Superior temporal gyrus (tissue), 1 donor: ENCODE data around the gene FCHO2.

Experiments
- DNase-seq: peaks from one replicate; pipeline ENCODE4 v3.0.0-alpha.2; 2016; ENCODE audit errors: extremely low spot score

FCHO2 gene

GRCh38 chr5:73030995-73031394, 75.2 kb downstream of the FCHO2 start:
- no peak for DNase-seq

DNA sequence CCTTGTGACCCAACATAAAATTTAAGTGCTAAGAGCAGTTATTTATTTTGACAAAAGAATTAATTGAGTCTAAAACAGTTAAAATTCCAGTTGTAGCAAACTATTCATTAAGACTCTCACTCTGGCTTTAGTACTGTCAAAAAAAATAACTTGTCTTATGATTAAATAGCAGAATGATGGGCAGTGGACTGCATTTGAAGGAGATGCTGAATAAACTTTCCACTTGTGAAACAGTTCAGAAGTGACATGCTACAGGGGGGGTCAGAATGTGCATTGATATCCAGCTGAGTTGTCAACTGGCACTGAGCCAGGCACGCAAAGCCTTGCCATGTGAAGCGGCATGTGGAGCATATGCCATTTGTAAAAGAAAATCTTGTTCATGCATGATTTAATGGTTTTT, 76.0 kb downstream of the FCHO2 start:
- peak; percentile 33 for DNase-seq

DNA sequence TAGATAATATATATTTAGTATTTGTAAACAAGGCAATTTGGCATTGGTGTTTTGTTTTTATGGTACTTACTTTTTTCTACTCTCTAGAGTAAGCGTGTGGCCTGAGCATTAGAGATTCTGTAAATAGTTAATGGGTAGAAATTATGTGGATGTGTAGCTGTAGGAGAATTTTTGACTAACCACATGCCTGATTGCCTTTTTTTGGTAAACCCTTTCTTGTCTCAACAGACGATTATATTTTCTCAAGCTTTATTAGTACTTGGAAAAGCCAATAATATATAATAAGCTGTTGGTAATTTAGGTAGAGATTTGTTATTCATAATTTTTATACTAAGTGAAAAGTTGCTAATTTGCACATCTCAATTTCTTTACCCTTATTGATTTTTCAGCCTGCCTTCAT, 76.8 kb downstream of the FCHO2 start:
- DNase-seq: no peak

GRCh38 chr5:73037545-73037944, 81.7 kb downstream of the FCHO2 start:
- DNase-seq: no peak

DNA sequence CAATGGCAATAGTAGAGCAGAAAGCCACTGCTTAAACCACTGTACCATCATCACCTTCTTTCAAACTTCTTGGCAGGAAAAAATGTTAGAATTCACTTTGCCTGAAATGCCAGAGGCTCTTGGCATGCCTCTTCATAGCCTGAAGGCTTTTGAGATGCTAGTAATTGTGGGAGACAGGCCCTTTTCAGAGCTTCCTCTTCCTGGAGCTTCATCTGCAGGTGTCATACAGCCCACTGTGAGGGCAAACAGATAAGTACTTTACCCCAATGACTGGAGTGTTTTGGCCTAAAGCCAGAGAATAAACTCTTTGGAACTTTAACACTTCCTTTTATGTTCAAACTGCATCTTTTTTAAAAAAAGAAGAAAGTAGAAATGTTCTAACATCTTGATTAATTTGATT, 83.2 kb downstream of the FCHO2 start:
- DNase-seq: no peak

DNA sequence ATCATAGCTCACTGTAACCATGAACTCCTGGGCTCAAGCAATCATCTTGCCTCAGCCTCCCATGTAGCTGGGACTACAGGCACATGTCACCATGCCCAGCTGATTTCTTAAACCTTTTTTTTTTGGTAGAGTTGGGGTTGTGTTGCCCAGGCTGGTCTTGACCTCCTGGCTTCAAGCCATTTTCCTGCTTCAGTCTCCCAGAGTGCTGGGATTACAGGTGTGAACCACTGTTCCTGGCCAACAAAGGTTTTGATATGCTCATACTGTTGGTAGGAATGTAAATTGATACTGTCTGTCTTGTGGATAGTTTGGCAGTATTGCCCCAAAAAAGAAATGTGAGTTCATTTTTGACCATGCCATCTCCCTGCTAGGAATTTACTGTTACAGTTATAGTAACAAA, 87.2 kb downstream of the FCHO2 start:
- no peak for DNase-seq

DNA sequence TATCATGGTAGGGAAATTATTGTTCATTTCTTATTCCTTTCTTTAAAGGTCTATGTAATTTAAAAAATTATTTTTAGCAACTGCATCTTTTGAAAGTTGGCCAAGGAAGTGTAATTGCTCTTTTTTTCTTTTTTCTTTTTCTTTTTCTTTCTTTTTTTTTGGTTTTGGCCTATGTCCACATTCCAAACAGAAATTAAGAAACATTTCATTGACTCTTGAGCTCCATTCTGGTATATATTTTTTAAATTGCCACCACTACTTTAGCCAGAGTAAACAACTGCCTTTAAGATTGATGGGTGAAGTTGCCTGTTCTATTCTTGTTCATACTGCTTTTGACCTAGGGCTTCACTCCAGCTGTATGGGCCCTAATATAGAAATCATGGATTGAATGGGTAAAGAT, 88.7 kb downstream of the FCHO2 start:
- no peak for DNase-seq

DNA sequence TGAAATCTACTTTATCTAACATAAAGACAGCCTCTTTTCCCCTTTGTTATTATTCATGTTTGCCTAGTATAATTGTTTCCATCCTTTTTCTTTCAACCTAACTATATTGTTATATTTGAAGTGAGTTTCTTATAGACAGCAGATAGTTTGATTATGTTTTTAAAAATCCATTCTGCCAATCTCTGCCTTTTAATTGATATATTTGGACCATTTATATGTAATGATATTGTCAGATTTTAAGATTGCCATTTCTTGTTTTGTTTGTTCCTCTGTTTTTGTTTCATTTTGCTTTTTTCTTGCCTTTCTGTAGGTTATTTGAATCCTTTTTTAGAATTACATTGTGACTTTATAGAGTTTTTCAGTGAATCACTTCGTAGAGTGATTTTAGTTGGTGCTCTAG, 89.8 kb downstream of the FCHO2 start:
- DNase-seq: no peak

GRCh38 chr5:73061593-73061992, 105.8 kb downstream of the FCHO2 start:
- no peak for DNase-seq

- no peak for DNase-seq
Measured at GRCh38 chr5:73066466-73066865, 110.6 kb downstream of the FCHO2 start.

DNA sequence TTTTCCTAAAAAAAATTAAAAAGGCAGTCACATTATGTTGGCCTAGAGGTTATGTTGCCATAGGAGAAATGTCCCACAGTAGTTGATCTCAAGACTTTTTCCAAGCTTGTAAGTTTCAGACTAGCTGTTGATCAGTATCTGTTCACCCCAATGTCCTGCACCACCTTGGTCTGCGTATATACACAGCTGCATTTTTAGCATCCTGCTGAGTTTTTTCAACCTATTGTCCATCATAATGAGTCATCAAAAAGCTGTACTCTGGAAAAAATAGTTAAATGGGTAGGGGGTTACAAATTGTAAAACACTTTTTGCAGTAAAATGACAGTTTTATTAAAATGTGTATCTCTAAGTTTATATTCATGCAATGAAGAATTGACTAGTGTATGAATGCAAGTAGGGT, 111.4 kb downstream of the FCHO2 start:
- DNase-seq: no peak

DNA sequence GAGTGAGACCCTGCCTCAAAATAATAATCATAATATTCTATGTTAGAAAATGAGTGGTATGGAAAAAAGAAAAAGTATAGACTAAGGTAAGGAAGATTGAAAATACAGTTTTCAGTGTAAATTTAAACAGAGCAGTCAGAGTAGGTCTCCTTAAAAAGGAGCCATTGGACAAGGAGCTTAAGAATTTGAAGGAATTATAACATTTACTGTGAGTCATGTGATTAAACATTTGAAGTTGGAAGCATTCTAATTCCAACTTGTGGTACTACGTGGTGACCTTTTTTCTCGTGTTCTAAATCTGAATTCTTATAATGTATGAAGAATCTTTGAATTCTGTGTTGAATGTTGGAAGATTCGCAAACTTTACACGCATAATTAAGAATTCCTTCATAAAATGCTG, 125.3 kb downstream of the FCHO2 start:
- DNase-seq: no peak

GRCh38 chr5:73088026-73088425, 132.2 kb downstream of the FCHO2 start:
- DNase-seq: no peak

DNA sequence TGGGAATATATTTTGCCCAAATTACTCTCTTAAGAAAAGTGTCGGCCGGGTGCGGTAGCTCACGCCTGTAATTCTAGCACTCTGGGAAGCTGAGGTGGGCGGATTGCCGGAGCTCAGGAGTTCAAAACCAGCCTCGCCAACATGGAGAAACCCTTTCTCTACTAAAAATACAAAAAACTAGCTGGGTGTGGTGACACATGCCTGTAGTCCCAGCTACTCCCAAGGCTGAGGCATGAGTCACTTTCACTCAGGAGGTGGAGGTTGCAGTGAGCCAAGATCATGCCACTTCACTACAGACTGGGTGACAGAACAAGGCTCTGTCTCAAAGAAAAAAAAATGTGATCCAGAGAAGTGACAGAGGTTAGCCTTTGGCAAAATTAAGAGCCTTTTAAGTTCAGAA, 138.1 kb downstream of the FCHO2 start:
- no peak for DNase-seq

DNA sequence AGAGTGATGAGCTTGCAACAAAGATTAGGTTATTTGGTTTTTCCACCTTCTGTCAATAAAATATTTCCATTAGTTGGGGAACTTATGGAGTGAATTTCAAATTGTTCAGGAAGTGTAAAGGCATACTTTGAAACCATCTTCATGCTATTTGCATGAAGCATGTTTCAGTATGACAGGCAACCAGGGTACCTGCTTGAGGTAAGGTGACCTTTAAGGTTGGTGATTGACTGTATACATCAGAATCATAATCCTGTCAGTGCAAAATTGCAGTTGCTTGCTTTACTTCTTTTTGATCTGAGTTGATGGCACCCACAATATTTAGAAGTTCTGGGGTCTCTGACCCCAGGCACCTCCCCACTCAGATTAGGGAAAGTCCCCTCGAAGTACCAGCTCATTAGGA, 138.6 kb downstream of the FCHO2 start:
- no peak for DNase-seq

DNA sequence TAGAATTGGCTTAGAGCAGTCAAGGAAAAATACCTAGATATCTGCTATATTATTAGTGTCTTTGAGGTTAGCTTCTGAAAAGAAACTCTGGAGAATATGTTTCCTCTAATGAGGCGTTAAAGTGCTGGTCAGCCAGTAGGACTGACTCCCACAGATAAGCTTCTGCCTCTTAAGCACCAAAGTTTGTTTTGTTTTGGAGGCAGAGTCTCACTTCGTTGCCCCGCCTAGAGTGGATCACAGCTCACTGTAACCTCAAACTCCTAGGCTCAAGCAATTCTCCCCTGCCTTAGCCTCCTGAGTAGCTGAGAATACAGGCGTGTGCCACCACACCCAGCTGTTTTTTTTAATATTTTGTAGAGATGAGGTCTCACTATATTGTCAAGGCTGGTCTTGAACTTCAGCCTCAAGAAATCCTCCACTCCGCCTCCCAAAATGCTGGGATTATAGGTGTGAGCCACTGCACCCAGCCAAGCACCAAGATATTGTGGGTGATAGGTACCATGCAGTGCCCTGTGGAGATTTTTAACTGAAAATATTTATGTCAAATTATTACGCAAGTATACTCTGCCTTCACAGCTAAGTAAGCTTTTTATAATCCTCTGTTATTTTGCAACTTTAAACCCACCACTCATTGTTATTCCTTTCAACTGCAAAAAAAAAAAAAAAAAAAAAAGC, 139.9 kb downstream of the FCHO2 start:
- no peak for DNase-seq

DNA sequence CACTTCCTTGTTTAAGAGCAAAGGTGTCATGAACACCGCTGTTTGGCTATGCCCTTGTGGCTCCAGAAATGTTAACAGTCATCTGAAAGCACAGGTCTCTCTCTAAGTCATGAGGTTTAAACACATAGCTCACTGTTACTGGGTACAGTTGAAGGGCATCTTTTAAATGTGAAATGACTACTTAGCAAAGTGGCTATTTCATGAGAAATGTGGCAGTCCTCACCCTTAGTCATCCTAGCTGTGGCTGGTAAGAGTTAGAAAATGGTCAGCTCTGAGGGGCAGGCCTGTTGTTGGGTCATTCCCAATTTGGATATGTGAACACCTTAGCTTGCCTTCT, 140.4 kb downstream of the FCHO2 start:
- no peak for DNase-seq

GRCh38 chr5:73097740-73098139, 141.9 kb downstream of the FCHO2 start:
- DNase-seq: no peak

DNA sequence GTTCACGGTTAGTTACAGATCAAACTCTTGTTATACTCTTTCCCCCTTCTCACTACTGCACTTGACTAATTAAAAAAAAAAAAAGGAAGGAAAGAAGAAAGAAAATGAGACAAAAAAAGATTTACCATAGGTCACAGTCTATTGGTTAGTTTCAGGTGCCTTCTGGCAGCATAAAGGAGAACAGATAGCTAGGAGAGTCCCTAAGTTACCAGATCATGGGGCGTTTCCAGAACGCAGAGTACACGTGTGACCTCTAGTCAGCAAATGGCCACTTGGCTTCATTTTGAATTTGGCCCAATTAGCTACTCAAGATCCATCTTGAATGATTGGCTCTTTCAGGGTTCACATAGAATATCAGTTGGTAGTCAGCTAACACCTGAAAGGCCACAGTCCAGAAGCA, 144.3 kb downstream of the FCHO2 start:
- no peak for DNase-seq

GRCh38 chr5:73103870-73104299, 148.0 kb downstream of the FCHO2 start:
- DNase-seq: no peak

DNA sequence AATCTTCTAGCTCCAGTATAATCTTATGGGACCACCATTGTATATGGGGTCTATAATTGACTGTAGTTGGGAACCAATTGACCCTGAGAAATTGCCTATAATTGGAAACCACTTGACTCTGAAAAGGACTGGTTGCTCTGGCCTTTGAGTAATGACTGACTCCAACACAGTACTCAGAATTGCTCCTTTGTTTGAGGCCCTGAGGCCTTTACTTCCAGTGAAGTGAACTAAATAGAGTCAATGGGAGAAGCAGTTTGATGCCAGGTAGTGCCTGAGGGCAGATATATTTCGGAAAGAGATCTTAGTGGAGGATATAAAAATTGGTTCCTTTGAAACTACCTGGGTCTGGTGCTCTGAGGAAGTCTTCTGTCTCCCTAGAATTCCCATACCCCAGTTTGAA, 148.5 kb downstream of the FCHO2 start:
- DNase-seq: no peak

GRCh38 chr5:73106335-73106734, 150.5 kb downstream of the FCHO2 start:
- DNase-seq: no peak

- DNase-seq: no peak
Measured at GRCh38 chr5:73110190-73110589, 154.3 kb downstream of the FCHO2 start.

DNA sequence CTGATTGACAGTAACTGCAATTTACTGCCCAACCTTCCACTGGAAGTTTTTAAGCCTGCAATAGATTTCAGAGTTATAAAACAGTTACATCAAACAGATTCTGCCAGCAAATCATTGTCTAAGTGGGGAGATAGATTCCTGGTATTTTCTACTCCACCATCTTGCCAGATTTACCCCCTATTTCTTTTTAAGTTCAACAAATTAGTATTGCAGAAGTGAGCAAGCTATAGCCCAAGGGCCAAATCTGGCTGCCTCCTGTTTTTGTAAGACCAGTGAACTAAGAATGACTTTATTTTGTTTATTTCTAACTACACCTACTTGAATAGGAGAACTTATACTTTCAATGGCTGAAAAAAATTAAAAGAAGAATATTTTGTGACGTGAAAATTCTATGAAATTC, 155.7 kb downstream of the FCHO2 start:
- no peak for DNase-seq

DNA sequence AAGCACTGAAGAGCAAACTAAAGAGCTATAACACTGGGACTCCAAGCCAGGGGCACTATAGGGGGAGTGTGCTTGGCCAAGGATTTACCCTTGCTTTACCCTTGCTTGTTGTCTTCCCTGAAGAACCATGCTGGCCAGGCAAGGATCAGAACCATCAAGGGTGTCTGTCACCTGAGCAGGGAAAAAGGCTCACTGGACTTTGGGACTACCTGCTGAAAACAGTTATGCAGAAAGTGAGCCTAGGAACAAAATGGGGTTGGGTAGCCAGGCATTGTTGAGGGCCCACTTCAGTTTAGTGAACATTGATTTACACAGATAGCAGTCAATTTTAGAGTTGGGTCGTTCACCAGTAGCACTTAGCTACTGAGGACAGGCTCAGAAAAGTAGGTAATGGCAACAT, 156.5 kb downstream of the FCHO2 start:
- no peak for DNase-seq
